H9 (cell line): ENCODE data around the gene PLXNA2. TPM values are rescaled to one million over a fixed set of nuclear protein-coding genes. Genes with fewer than 3 reads are reported as not detected.

Experiments used
- DNase-seq: peaks from one replicate; pipeline ENCODE4 v3.0.0-alpha.2; 2017
- H2AFZ ChIP-seq: one replicate; pipeline ENCODE4 v1.6.1; 2013; ENCODE audit warnings: mild to moderate bottlenecking, low read length, control low read depth, moderate library complexity
- H2AK5ac ChIP-seq: 2 replicates; pipeline ENCODE4 v1.6.1; 2013; ENCODE audit warnings: low read length, control low read depth, mixed read lengths; ENCODE audit not compliant: insufficient read length
- H2BK120ac ChIP-seq: one replicate; pipeline ENCODE4 v1.6.1; 2013; ENCODE audit warnings: low read depth, mild to moderate bottlenecking, low read length, control low read depth, inconsistent platforms; ENCODE audit not compliant: poor library complexity, severe bottlenecking
- H2BK12ac ChIP-seq: 2 replicates; pipeline ENCODE4 v1.6.1; 2013; ENCODE audit warnings: low read length, control low read depth, mixed read lengths, low read depth; ENCODE audit not compliant: insufficient read length
- H2BK15ac ChIP-seq: 2 replicates; pipeline ENCODE4 v1.6.1; 2013; ENCODE audit warnings: low read depth, low read length, control low read depth
- H2BK20ac ChIP-seq: one replicate; pipeline ENCODE4 v1.6.1; 2013; ENCODE audit warnings: low read depth, mild to moderate bottlenecking, low read length, control low read depth, inconsistent platforms; ENCODE audit not compliant: poor library complexity, severe bottlenecking
- H2BK5ac ChIP-seq: 2 replicates; pipeline ENCODE4 v1.6.1; 2013; ENCODE audit warnings: low read length, control low read depth, mixed read lengths; ENCODE audit not compliant: insufficient read length
- H3K14ac ChIP-seq: 2 replicates; pipeline ENCODE4 v1.6.1; 2013; ENCODE audit warnings: low read length, control low read depth; ENCODE audit not compliant: insufficient read depth
- H3K18ac ChIP-seq: 2 replicates; pipeline ENCODE4 v1.6.1; 2013; ENCODE audit warnings: low read depth, mild to moderate bottlenecking, mixed read lengths, low read length, control low read depth; ENCODE audit not compliant: insufficient read length
- H3K23ac ChIP-seq: 2 replicates; pipeline ENCODE4 v1.6.1; 2013; ENCODE audit warnings: low read length, control low read depth, mixed read lengths, low read depth; ENCODE audit not compliant: insufficient read length
- H3K23me2 ChIP-seq: 2 replicates; pipeline ENCODE4 v1.6.1; 2013; ENCODE audit warnings: low read depth, mild to moderate bottlenecking, mixed read lengths, low read length, control low read depth; ENCODE audit not compliant: insufficient read length, poor library complexity, severe bottlenecking
- H3K27ac ChIP-seq: 2 replicates; pipeline ENCODE4 v1.5.1; 2013; ENCODE audit warnings: low read length, control low read depth, mixed read lengths, low read depth; ENCODE audit not compliant: insufficient read length
- H3K27me3 ChIP-seq: 2 replicates; pipeline ENCODE4 v1.6.1; 2013; ENCODE audit warnings: low read length, control low read depth, inconsistent platforms; ENCODE audit not compliant: insufficient read depth
- H3K4ac ChIP-seq: 2 replicates; pipeline ENCODE4 v1.6.1; 2013; ENCODE audit warnings: low read depth, mild to moderate bottlenecking, control low read depth, inconsistent platforms, low read length, moderate library complexity
- H3K4me1 ChIP-seq: 2 replicates; pipeline ENCODE4 v1.6.1; 2013; ENCODE audit warnings: low read length, control low read depth, inconsistent platforms; ENCODE audit not compliant: insufficient read depth
- H3K4me2 ChIP-seq: 2 replicates; pipeline ENCODE4 v1.6.1; 2013; ENCODE audit warnings: low read length, control low read depth, mixed read lengths; ENCODE audit not compliant: insufficient read length, insufficient read depth
- H3K56ac ChIP-seq: 2 replicates; pipeline ENCODE4 v1.6.1; 2013; ENCODE audit warnings: low read depth, mild to moderate bottlenecking, mixed read lengths, low read length, control low read depth; ENCODE audit not compliant: insufficient read length
- H3K79me1 ChIP-seq: 2 replicates; pipeline ENCODE4 v1.6.1; 2013; ENCODE audit warnings: low read depth, mild to moderate bottlenecking, moderate library complexity, low read length, control low read depth, inconsistent platforms; ENCODE audit not compliant: insufficient read depth, poor library complexity, severe bottlenecking
- H3K79me2 ChIP-seq: 2 replicates; pipeline ENCODE4 v1.6.1; 2013; ENCODE audit warnings: low read length, control low read depth, inconsistent platforms; ENCODE audit not compliant: insufficient read depth
- H3K9ac ChIP-seq: 2 replicates; pipeline ENCODE4 v1.6.1; 2013; ENCODE audit warnings: low read length, control low read depth, mixed read lengths; ENCODE audit not compliant: insufficient read length; ENCODE audit errors: extremely low read depth
- H3K9me3 ChIP-seq: one replicate; pipeline ENCODE4 v1.6.1; 2013; ENCODE audit warnings: low read depth, low read length, inconsistent platforms; ENCODE audit not compliant: control insufficient read depth
- H3T11ph ChIP-seq: one replicate; pipeline ENCODE4 v1.6.1; 2013; ENCODE audit warnings: mild to moderate bottlenecking, low read length, control low read depth, inconsistent platforms
- H4K20me1 ChIP-seq: one replicate; pipeline ENCODE4 v1.6.1; 2013; ENCODE audit not compliant: control insufficient read depth, insufficient read length, insufficient read depth
- H4K5ac ChIP-seq: 2 replicates; pipeline ENCODE4 v1.6.1; 2013; ENCODE audit warnings: low read depth, mild to moderate bottlenecking, mixed read lengths, low read length, control low read depth; ENCODE audit not compliant: insufficient read length
- H4K8ac ChIP-seq: replicated peaks from 2 replicates; pipeline ENCODE4 v1.6.1; 2013; ENCODE audit warnings: low read length, control low read depth, mixed read lengths, low read depth; ENCODE audit not compliant: insufficient read length
- H4K91ac ChIP-seq: 2 replicates; pipeline ENCODE4 v1.6.1; 2013; ENCODE audit warnings: low read depth, mild to moderate bottlenecking, moderate library complexity, mixed read lengths, low read length, control low read depth; ENCODE audit not compliant: insufficient read length
- H3K27ac Mint-ChIP-seq, 3 experiments: 2 replicates in 2 of 3; 3 replicates in 1 of 3; pipeline ENCODE4 v1.8.0; 2020 to 2021; ENCODE audit warnings: mixed read lengths in 3 of 3, mild to moderate bottlenecking in 1 of 3, moderate library complexity in 1 of 3
- H3K27me3 Mint-ChIP-seq: 2 replicates; pipeline ENCODE4 v1.8.0; 2021; ENCODE audit warnings: low read depth, mild to moderate bottlenecking, moderate library complexity, mixed read lengths
- H3K36me3 Mint-ChIP-seq, 3 experiments: 2 replicates in 2 of 3; 3 replicates in 1 of 3; pipeline ENCODE4 v1.8.0; 2020 to 2021; ENCODE audit warnings: low read depth in 3 of 3, mixed read lengths in 3 of 3; ENCODE audit not compliant: insufficient read depth in 1 of 3
- H3K4me1 Mint-ChIP-seq, 2 experiments: 2 replicates each; pipeline ENCODE4 v1.8.0; 2020; ENCODE audit warnings: mixed read lengths in 2 of 2
- H3K4me3 Mint-ChIP-seq, 2 experiments: 2 replicates in 1 of 2; 3 replicates in 1 of 2; pipeline ENCODE4 v1.8.0; 2020 to 2021; ENCODE audit warnings: mild to moderate bottlenecking in 2 of 2, mixed read lengths in 2 of 2, moderate library complexity in 1 of 2
- H3K9me3 Mint-ChIP-seq, 2 experiments: 2 replicates in 1 of 2; 3 replicates in 1 of 2; pipeline ENCODE4 v1.8.0; 2020; ENCODE audit warnings: mild to moderate bottlenecking in 2 of 2, mixed read lengths in 2 of 2, moderate library complexity in 1 of 2
- WGBS: extraction: QIAGEN DNeasy Blood & Tissue Kit; methylation state at CpG from one replicate; pipeline ENCODE4 v1.1.7; 2013; ENCODE audit warnings: missing lambda C conversion rate, low lambda C conversion rate, mixed read lengths; ENCODE audit not compliant: insufficient read length; ENCODE audit errors: extremely low coverage; 5-methylcytosine and 5-hydroxymethylcytosine counted together
- total RNA-seq: library from RNA; stranded (reverse); gene quantifications from 2 replicates; pipeline ENCODE4 v1.2.1, GENCODE V29; 2021
- TF ChIP-seq, protein P1 (sequence below): fragments of 200-600 bp; sonication (generic); conservative IDR thresholded peaks from 3 replicates; pipeline ENCODE4 v1.8.0; 2021; ENCODE audit warnings: antibody characterized with exemption, mild to moderate bottlenecking

The PLXNA2 gene
- total RNA-seq, 1 experiment from 2014 or later = 0.57 TPM

DNA sequence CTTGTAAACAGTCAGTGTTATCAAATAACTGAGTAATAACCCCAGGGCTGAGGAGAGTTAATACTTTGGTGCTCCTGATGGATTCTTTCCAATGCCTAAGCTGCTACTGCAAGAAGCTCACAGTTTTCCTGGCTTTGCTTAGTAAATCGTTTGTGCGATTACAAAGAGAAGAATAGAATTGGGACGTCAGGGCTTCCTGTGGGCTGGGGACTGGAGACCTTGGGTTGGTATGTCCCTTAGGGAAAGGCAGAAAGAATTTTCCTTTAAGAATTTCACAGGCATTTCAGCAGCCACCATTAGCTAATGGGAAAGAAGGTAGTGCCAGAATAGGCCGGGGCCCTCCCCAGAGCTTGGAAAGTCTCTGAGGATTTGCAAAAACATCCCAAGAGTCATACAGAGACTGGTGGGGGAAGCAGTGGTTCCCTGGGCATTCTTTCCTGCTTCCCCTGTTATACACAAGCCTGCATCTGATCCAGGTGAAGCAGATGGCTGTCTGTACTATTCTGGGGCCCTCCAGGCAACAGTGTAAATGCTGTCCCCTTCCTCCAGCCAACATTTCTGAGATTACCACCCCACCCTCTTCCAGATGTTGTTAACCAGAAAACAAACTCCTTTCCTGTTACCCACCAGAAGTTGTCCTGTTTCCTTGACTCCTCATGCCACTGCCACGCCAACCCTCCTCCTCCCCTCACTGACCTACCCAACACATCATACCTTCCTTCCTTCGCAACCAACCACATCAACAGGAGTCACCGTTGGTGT is 40.2 kb downstream of the PLXNA2 start:
- H3K4me3 Mint-ChIP-seq = no peak overlapping the region
- no peaks in the 10 kb centered on the region; a peak in 1 of 5 replicates for H3K9me3 Mint-ChIP-seq
- Histone ChIP-seq H4K8ac (no peak overlapping the region), H3K4me1 (no peaks in the 10 kb centered on the region), H4K91ac (no peak overlapping the region), H2BK20ac (no peak overlapping the region), H3K56ac (no peak overlapping the region), H3K23ac (no peak overlapping the region), H2BK12ac (no peak overlapping the region), H3T11ph (no peak overlapping the region), H3K79me2 (no peaks in the 10 kb centered on the region), H3K4ac (no peak overlapping the region), H3K14ac (no peak overlapping the region), H3K18ac (no peak overlapping the region), H4K5ac (no peak overlapping the region), H2BK5ac (no peak overlapping the region), H3K23me2 (no peaks in the 10 kb centered on the region), H4K20me1 (no peaks in the 10 kb centered on the region), H2AFZ (no peak overlapping the region), H3K9me3 (no peaks in the 10 kb centered on the region), H3K79me1 (no peaks in the 10 kb centered on the region), H3K27ac (no peak overlapping the region), H3K9ac (no peak overlapping the region), H2BK15ac (no peak overlapping the region), H3K27me3 (no peaks in the 10 kb centered on the region), H2BK120ac (no peak overlapping the region), H2AK5ac (no peak overlapping the region), H3K4me2 (no peak overlapping the region)
- TF ChIP-seq, protein P1, sequence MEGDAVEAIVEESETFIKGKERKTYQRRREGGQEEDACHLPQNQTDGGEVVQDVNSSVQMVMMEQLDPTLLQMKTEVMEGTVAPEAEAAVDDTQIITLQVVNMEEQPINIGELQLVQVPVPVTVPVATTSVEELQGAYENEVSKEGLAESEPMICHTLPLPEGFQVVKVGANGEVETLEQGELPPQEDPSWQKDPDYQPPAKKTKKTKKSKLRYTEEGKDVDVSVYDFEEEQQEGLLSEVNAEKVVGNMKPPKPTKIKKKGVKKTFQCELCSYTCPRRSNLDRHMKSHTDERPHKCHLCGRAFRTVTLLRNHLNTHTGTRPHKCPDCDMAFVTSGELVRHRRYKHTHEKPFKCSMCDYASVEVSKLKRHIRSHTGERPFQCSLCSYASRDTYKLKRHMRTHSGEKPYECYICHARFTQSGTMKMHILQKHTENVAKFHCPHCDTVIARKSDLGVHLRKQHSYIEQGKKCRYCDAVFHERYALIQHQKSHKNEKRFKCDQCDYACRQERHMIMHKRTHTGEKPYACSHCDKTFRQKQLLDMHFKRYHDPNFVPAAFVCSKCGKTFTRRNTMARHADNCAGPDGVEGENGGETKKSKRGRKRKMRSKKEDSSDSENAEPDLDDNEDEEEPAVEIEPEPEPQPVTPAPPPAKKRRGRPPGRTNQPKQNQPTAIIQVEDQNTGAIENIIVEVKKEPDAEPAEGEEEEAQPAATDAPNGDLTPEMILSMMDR = no peak
- H3K27ac Mint-ChIP-seq = no peak overlapping the region
- WGBS = no CpG with 5 or more reads among the region's 7 CpGs
- H3K36me3 Mint-ChIP-seq = no peaks in the 10 kb centered on the region
- H3K27me3 Mint-ChIP-seq = no peaks in the 10 kb centered on the region
- no peak for DNase-seq
- peaks cover 10 to 19% of the 10 kb centered on the region in 2 experiments for H3K4me1 Mint-ChIP-seq
